ENCODE measurements around the gene EGFL7. TPM values are rescaled to one million over a fixed set of nuclear protein-coding genes. Genes with fewer than 3 reads are reported as not detected.

The EGFL7 gene
- total and polyA plus RNA-seq, 12 donors: 1.9 to 452 (median 79.5) TPM

GRCh38 chr9:136685790-136686533 lies 23.2 kb downstream of the EGFL7 start:
- TF ChIP-seq POLR2A (IDR thresholded peaks at IDR 0.05) (no peak), CTCF (IDR thresholded peaks at IDR 0.05) (no peak)
- Histone ChIP-seq H3K27me3 (no peaks in the 10 kb centered on the region), H3K4me3 (peak overlapping the region in 3 of 4 donors; percentile 42 to 98 (median 71)), H3K36me3 (replicated peaks in 1 of 2) (no peaks in the 10 kb centered on the region), H3K27ac (peak overlapping the region in 2 of 5 donors; percentile 64 to 90), H3K9me3 (replicated peaks in 1 of 3) (no peaks in the 10 kb centered on the region), H3K4me1 (replicated peaks in 1 of 2) (peaks cover 13 to 17% of the 10 kb centered on the region in 2 donors)
- DNase-seq: no peak
- WGBS, 4 donors: 38 to 60% (median 54%) methylated on average over 4 to 19 of the region's 19 CpGs
- intact Hi-C loops (cut with DNase I): no loop called here

- H3K4me1 ChIP-seq (replicated peaks in 1 of 2): peaks cover 13 to 17% of the 10 kb centered on the region in 2 donors
- peak overlapping the region in 4 of 5 donors; percentile 57 to 90 (median 68) for H3K27ac ChIP-seq
- no peaks in the 10 kb centered on the region for H3K36me3 ChIP-seq (replicated peaks in 1 of 2)
- no peaks in the 10 kb centered on the region for H3K9me3 ChIP-seq (replicated peaks in 1 of 3)
- no peaks in the 10 kb centered on the region for H3K27me3 ChIP-seq
- TF ChIP-seq POLR2A (IDR thresholded peaks at IDR 0.05) (no peak), CTCF (IDR thresholded peaks at IDR 0.05) (no peak)
- no peak for DNase-seq
- peak overlapping the region; percentile 37 to 98 (median 56) for H3K4me3 ChIP-seq
- intact Hi-C loops (cut with DNase I): no loop called here
- 15 to 60% (median 16%) methylated on average over 1 to 20 of the region's 20 CpGs; no CpG with 5 or more reads in 1 of the 4 donors for WGBS, 4 donors
These were observed 23.7 kb downstream of the EGFL7 start for GRCh38 chr9:136686534-136686793.

GRCh38 chr9:136686794-136687711 lies 24.3 kb downstream of the EGFL7 start, which contains the start of gene AGPAT2:
TSS of gene AGPAT2 (minus strand) at chr9:136687457. CDS start at chr9:136687357, 100 bp downstream.
- Histone ChIP-seq H3K27me3 (no peaks in the 10 kb centered on the region), H3K36me3 (replicated peaks in 1 of 2) (no peaks in the 10 kb centered on the region), H3K9me3 (replicated peaks in 1 of 3) (no peaks in the 10 kb centered on the region), H3K4me1 (replicated peaks in 1 of 2) (peaks cover 13 to 15% of the 10 kb centered on the region in 2 donors), H3K4me3 (peak within 1 kb of the TSS; percentile 37 to 98 (median 56)), H3K27ac (peak within 1 kb of the TSS in 4 of 5 donors; percentile 57 to 90 (median 68))
- WGBS, 4 donors: 0 to 3% (median 0%) methylated on average over 11 to 100 of the region's 106 CpGs
- DNase-seq: peak; percentile 70 to 86 (median 78)
- intact Hi-C loops (cut with DNase I): no loop called here
- TF ChIP-seq POLR2A (IDR thresholded peaks at IDR 0.05): peak; percentile 36 to 78
- TF ChIP-seq CTCF (IDR thresholded peaks at IDR 0.05): peak in 1 of 6 experiments; percentile 10

- peak in 1 of 7 donors; percentile 47 for DNase-seq
- no peaks in the 10 kb centered on the region for H3K36me3 ChIP-seq (replicated peaks in 1 of 2)
- H3K9me3 ChIP-seq (replicated peaks in 1 of 3): no peaks in the 10 kb centered on the region
- peak overlapping the region in 1 of 4 donors; percentile 98 for H3K4me3 ChIP-seq
- no peaks in the 10 kb centered on the region for H3K27me3 ChIP-seq
- WGBS, 4 donors: 33 to 61% (median 34%) methylated on average over 16 to 37 of the region's 37 CpGs; no CpG with 5 or more reads in 1 of the 4 donors
- peak overlapping the region in 2 of 5 donors; percentile 57 to 90 for H3K27ac ChIP-seq
- TF ChIP-seq POLR2A (IDR thresholded peaks at IDR 0.05): no peak
- no peak for TF ChIP-seq CTCF (IDR thresholded peaks at IDR 0.05)
- intact Hi-C loops (cut with DNase I): no loop called here
- peaks cover 9 to 13% of the 10 kb centered on the region in 2 donors for H3K4me1 ChIP-seq (replicated peaks in 1 of 2)
These were observed 25.1 kb downstream of the EGFL7 start for GRCh38 chr9:136687721-136688223.

Data from adrenal gland (tissue), 12 donors.